HepG2 (cell line): ENCODE data around the gene U2AF2. TPM values are rescaled to one million over a fixed set of nuclear protein-coding genes. Genes with fewer than 3 reads are reported as not detected.

ENCODE experiments used
- ARNT2 ChIP-seq: sonication (generic); formaldehyde crosslinking; IDR thresholded peaks from 2 replicates; pipeline ENCODE4 v1.8.0; 2022; ENCODE audit warnings: mild to moderate bottlenecking, low read depth, missing genetic modification reagents, moderate library complexity
- ATF1 ChIP-seq: IDR thresholded peaks from 2 replicates; pipeline ENCODE4 v1.6.1; 2016; ENCODE audit warnings: mild to moderate bottlenecking, control low read depth
- ATF3 ChIP-seq: sonication (generic); formaldehyde crosslinking; IDR thresholded peaks from 2 replicates; pipeline ENCODE4 v1.4.0; 2020; ENCODE audit warnings: missing genetic modification reagents
- CREB1 ChIP-seq, 2 experiments: fragments of 450-650 bp in 1 of 2; IDR thresholded peaks; 2 replicates each; pipeline ENCODE4 v1.6.1; 2016 to 2017; ENCODE audit warnings: control low read depth in 1 of 2, mild to moderate bottlenecking in 1 of 2, missing compliant biosample characterization in 1 of 2, missing genetic modification characterization in 1 of 2
- DPF2 ChIP-seq: sonication (generic); formaldehyde crosslinking; IDR thresholded peaks from 2 replicates; pipeline ENCODE4 v1.4.0; 2020; ENCODE audit warnings: mild to moderate bottlenecking, low read depth, missing genetic modification reagents, borderline replicate concordance
- FOSL2 ChIP-seq: sonication (generic); formaldehyde crosslinking; IDR thresholded peaks from 2 replicates; pipeline ENCODE4 v1.4.0; 2020; ENCODE audit warnings: missing genetic modification reagents
- HDAC1 ChIP-seq: sonication (generic); formaldehyde crosslinking; IDR thresholded peaks from 2 replicates; pipeline ENCODE4 v1.5.1; 2020; ENCODE audit warnings: mild to moderate bottlenecking, missing genetic modification reagents
- KDM5A ChIP-seq: fragments of 200-600 bp; sonication (generic); IDR thresholded peaks from 2 replicates; pipeline ENCODE4 v1.7.0; 2018; ENCODE audit warnings: antibody characterized with exemption, mild to moderate bottlenecking, low read length, borderline replicate concordance
- MAZ ChIP-seq, 2 experiments: sonication (generic) in 1 of 2; formaldehyde crosslinking in 1 of 2; IDR thresholded peaks; 2 replicates each; pipeline versions ENCODE4 v1.5.0 to v1.6.1; 2012 to 2020; ENCODE audit warnings: low read depth in 2 of 2, mild to moderate bottlenecking in 2 of 2, borderline replicate concordance in 1 of 2, improper control_type of control experiment in 1 of 2, low read length in 1 of 2, missing genetic modification reagents in 1 of 2, moderate library complexity in 1 of 2
- MBNL3 ChIP-seq: fragments of 250-450 bp; sonication (Bioruptor Pico); conservative IDR thresholded peaks from 2 replicates; pipeline ENCODE4 v1.8.0; 2022; ENCODE audit warnings: mild to moderate bottlenecking, inconsistent platforms
- NR0B2 ChIP-seq: sonication (generic); formaldehyde crosslinking; IDR thresholded peaks from 2 replicates; pipeline ENCODE4 v1.4.0; 2020; ENCODE audit warnings: mild to moderate bottlenecking, missing genetic modification reagents
- ONECUT2 ChIP-seq: sonication (generic); formaldehyde crosslinking; IDR thresholded peaks from 2 replicates; pipeline ENCODE4 v1.4.0; 2020; ENCODE audit warnings: missing genetic modification reagents
- PHF5A ChIP-seq: IDR thresholded peaks from one replicate; pipeline ENCODE4 v1.6.1; 2018; ENCODE audit warnings: low read depth, missing genetic modification reagents; ENCODE audit not compliant: unreplicated experiment
- RAD21 ChIP-seq: fragments of 450-650 bp; formaldehyde crosslinking; IDR thresholded peaks from 2 replicates; pipeline ENCODE4 v1.5.0; 2020; ENCODE audit warnings: mild to moderate bottlenecking
- RCOR2 ChIP-seq: IDR thresholded peaks from 2 replicates; pipeline ENCODE4 v1.6.1; 2016; ENCODE audit warnings: missing biosample characterization, missing genetic modification reagents
- RFX1 ChIP-seq: fragments of 450-650 bp; IDR thresholded peaks from 2 replicates; pipeline ENCODE4 v1.6.1; 2017
- RFX3 ChIP-seq: IDR thresholded peaks from 2 replicates; pipeline ENCODE4 v1.6.1; 2016; ENCODE audit warnings: missing biosample characterization, missing genetic modification reagents
- RFXAP ChIP-seq: sonication (generic); formaldehyde crosslinking; IDR thresholded peaks from 2 replicates; pipeline ENCODE4 v1.4.0; 2020; ENCODE audit warnings: missing genetic modification reagents, borderline replicate concordance
- SMYD3 ChIP-seq: sonication (generic); formaldehyde crosslinking; IDR thresholded peaks from 2 replicates; pipeline ENCODE4 v1.8.1; 2023; ENCODE audit warnings: mild to moderate bottlenecking, missing genetic modification reagents
- SP140L ChIP-seq: sonication (generic); formaldehyde crosslinking; IDR thresholded peaks from 2 replicates; pipeline ENCODE4 v1.4.0; 2020; ENCODE audit warnings: missing genetic modification reagents, borderline replicate concordance
- SUZ12 ChIP-seq: fragments of 150-350 bp; IDR thresholded peaks from 2 replicates; pipeline ENCODE4 v1.6.1; 2014; ENCODE audit warnings: low read depth, low read length
- THAP7 ChIP-seq: sonication (generic); formaldehyde crosslinking; IDR thresholded peaks from 2 replicates; pipeline ENCODE4 v1.8.1; 2023; ENCODE audit warnings: mild to moderate bottlenecking, missing genetic modification reagents
- ZMAT5 ChIP-seq: sonication (generic); formaldehyde crosslinking; IDR thresholded peaks from 2 replicates; pipeline ENCODE4 v1.5.0; 2020; ENCODE audit warnings: mild to moderate bottlenecking, low read depth, missing genetic modification reagents, borderline replicate concordance
- ZMYM3 ChIP-seq: sonication (generic); formaldehyde crosslinking; IDR thresholded peaks from 2 replicates; pipeline ENCODE4 v1.5.1; 2020; ENCODE audit warnings: mild to moderate bottlenecking, missing genetic modification reagents
- ZNF160 ChIP-seq: sonication (generic); formaldehyde crosslinking; IDR thresholded peaks from 2 replicates; pipeline ENCODE4 v1.8.0; 2022; ENCODE audit warnings: mild to moderate bottlenecking, inconsistent platforms, missing genetic modification reagents
- ZNF230 ChIP-seq: sonication (generic); formaldehyde crosslinking; IDR thresholded peaks from 2 replicates; pipeline ENCODE4 v1.4.0; 2020; ENCODE audit warnings: mild to moderate bottlenecking, missing genetic modification reagents
- ZNF556 ChIP-seq: sonication (generic); formaldehyde crosslinking; IDR thresholded peaks from 2 replicates; pipeline ENCODE4 v1.4.0; 2020; ENCODE audit warnings: mild to moderate bottlenecking, missing genetic modification reagents, borderline replicate concordance
- ZNF678 ChIP-seq: sonication (generic); formaldehyde crosslinking; IDR thresholded peaks from 2 replicates; pipeline ENCODE4 v1.4.0; 2020; ENCODE audit warnings: mild to moderate bottlenecking, missing genetic modification reagents
- polyA plus RNA-seq, 8 experiments: library from polyadenylated mRNA; depleted of rRNA in 3 of 8; stranded (reverse) in 7 of 8; unstranded in 1 of 8; fragments of >200 nt; fragmentation: Illumina TruSeq in 4 of 8; extraction: Trizol in 4 of 8; gene quantifications; 2 replicates each; pipeline versions ENCODE4 v1.2.1 to v1.2.3, GENCODE V29; 2011 to 2016; ENCODE audit warnings: low read depth in 4 of 8, missing spikeins in 1 of 8, mixed read lengths in 1 of 8; ENCODE audit not compliant: insufficient read depth in 1 of 8
- total RNA-seq, 5 experiments: library from RNA; depleted of rRNA; stranded (reverse); fragments of >200 nt; fragmentation: Illumina TruSeq; extraction: Trizol; gene quantifications; 2 replicates each; pipeline ENCODE4 v1.2.3, GENCODE V29; 2016; ENCODE audit warnings: low read depth in 1 of 5
- TF ChIP-seq, protein P1 (sequence below): IDR thresholded peaks from 2 replicates; pipeline ENCODE4 v1.6.1; 2016

The U2AF2 gene
- total and polyA plus RNA-seq, 2 of the 13 experiments (the other 11 are each of a cell fraction or from before 2014, with no cell fraction given): 84.3 to 124 TPM

DNA sequence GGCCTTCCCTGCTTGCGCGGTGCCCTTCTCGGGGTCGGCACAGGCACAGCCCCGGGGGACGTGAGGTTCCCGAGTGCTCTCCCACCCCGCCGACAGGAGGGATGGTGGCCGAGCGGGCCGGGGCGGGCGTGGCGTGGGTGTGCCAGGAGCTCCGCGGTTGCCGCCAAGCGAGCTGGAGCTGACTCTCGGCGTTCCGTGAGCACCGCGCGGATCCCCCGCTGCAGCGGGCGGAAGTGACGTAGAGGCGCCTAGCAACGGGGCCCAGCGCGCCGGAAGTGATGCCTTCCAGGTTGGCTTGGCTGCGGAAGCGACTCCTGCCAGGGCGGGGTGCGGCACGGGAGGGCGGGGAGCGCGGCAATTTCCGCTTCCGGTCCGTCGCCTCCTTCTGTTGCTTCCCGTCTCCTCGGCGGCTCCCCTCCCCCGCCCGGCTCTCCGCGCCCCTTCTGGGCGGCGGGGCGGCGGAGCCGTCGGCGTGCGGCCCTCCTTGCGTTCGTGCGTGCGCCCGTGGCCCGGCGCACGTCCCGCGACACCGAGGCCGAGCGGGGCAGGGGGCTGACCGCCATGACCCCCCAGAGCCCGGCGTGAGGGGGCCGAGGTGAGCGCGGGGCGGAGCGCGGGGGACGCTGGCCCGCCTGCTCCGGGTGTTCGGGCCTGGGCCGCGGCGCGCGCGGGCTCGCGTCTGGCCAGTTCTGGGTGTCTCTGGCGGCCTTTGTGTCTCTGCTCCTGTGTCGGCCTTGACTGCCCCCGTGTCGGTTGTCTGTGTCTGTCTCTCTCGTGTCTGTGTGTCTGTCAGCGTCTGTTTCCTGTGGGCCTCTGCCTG lies 20.2 kb downstream of the U2AF2 start, which contains the start of gene EPN1 (continued):
- TF ChIP-seq ZMAT5 (CRISPR knock-in tag) (no peak), ARNT2 (0 out of 2 replicates have a peak, but pooled peaks have one; percentile 35), SUZ12 (no peak), SP140L (CRISPR knock-in tag) (no peak), MAZ (IDR thresholded peaks at IDR 0.05; ENCODE audit: borderline replicate concordance, low read depth, low read length) (peak; percentile 90; the same call in 1 of the 2 replicates), MAZ (CRISPR knock-in tag; IDR thresholded peaks at IDR 0.05; ENCODE audit: low read depth) (peak; percentile 94), ZNF160 (CRISPR knock-in tag) (peak; percentile 30; the same call in 1 of the 2 replicates), HDAC1 (peak; percentile 89), NR0B2 (CRISPR knock-in tag) (0 out of 2 replicates have a peak, but pooled peaks have one; percentile 38), CREB1 (IDR thresholded peaks at IDR 0.05) (peak; percentile 95), CREB1 (CRISPR knock-in tag; IDR thresholded peaks at IDR 0.05) (peak; percentile 92), ATF3 (CRISPR knock-in tag) (no peak), PHF5A (CRISPR knock-in tag) (peak; percentile 85), MBNL3 (CRISPR knock-in tag) (no peak), DPF2 (CRISPR knock-in tag) (no peak), THAP7 (no peak), RFX1 (peak; percentile 84), RFX3 (CRISPR knock-in tag) (peak; percentile 84), ONECUT2 (CRISPR knock-in tag) (no peak), RCOR2 (CRISPR knock-in tag) (no peak), SMYD3 (CRISPR knock-in tag) (no peak), ZMYM3 (CRISPR knock-in tag) (no peak), FOSL2 (CRISPR knock-in tag) (no peak), RFXAP (CRISPR knock-in tag) (peak; percentile 39; the same call in 1 of the 2 replicates), ZNF678 (CRISPR knock-in tag) (peak; percentile 64; the same call in 1 of the 2 replicates), ATF1 (CRISPR knock-in tag) (peak; percentile 84), ZNF556 (CRISPR knock-in tag) (peak; percentile 25; the same call in 1 of the 2 replicates), KDM5A (peak; percentile 71), ZNF230 (CRISPR knock-in tag) (no peak), RAD21 (CRISPR knock-in tag) (peak; percentile 48)
- TF ChIP-seq, protein P1, sequence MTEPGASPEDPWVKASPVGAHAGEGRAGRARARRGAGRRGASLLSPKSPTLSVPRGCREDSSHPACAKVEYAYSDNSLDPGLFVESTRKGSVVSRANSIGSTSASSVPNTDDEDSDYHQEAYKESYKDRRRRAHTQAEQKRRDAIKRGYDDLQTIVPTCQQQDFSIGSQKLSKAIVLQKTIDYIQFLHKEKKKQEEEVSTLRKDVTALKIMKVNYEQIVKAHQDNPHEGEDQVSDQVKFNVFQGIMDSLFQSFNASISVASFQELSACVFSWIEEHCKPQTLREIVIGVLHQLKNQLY (CRISPR knock-in tag): no peak
